HG03060 (cell line): ENCODE data around the gene SLC16A9.

Source experiments
- ATAC-seq: cut with Tn5 transposase; IDR thresholded peaks from one replicate; pipeline ENCODE4 v1.9.1; 2021; ENCODE audit warnings: low read depth, moderate number of reproducible peaks; ENCODE audit not compliant: unreplicated experiment

SLC16A9 gene

GRCh38 chr10:59631882-59632807 is 77.5 kb downstream of the SLC16A9 start:
- ATAC-seq = no peak

GRCh38 chr10:59631237-59631636 is 78.4 kb downstream of the SLC16A9 start:
- ATAC-seq = no peak

GRCh38 chr10:59628965-59629364 is 80.7 kb downstream of the SLC16A9 start:
- ATAC-seq = no peak

GRCh38 chr10:59628456-59628855 is 81.2 kb downstream of the SLC16A9 start:
- no peak for ATAC-seq

GRCh38 chr10:59627366-59628018 is 82.2 kb downstream of the SLC16A9 start:
- ATAC-seq = no peak

GRCh38 chr10:59626523-59626869 is 83.2 kb downstream of the SLC16A9 start:
- no peak for ATAC-seq

GRCh38 chr10:59625721-59626522 is 83.7 kb downstream of the SLC16A9 start:
- peak; percentile 77 for ATAC-seq

GRCh38 chr10:59624951-59625350 is 84.7 kb downstream of the SLC16A9 start:
- ATAC-seq = no peak

- no peak for ATAC-seq
Observed at GRCh38 chr10:59624136-59624535, 85.5 kb downstream of the SLC16A9 start.

GRCh38 chr10:59623133-59624121 is 86.2 kb downstream of the SLC16A9 start:
- no peak for ATAC-seq

GRCh38 chr10:59622320-59623132 is 87.1 kb downstream of the SLC16A9 start:
- ATAC-seq = no peak

GRCh38 chr10:59621771-59622170 is 87.9 kb downstream of the SLC16A9 start:
- no peak for ATAC-seq

- no peak for ATAC-seq
Observed at GRCh38 chr10:59618666-59619065, 91.0 kb downstream of the SLC16A9 start.

GRCh38 chr10:59617996-59618395 is 91.7 kb downstream of the SLC16A9 start:
- no peak for ATAC-seq

- no peak for ATAC-seq
Observed at GRCh38 chr10:59611048-59611447, 98.6 kb downstream of the SLC16A9 start.

GRCh38 chr10:59607970-59608369 is 101.7 kb downstream of the SLC16A9 start:
- no peak for ATAC-seq

- no peak for ATAC-seq
Observed at GRCh38 chr10:59606551-59606961, 103.1 kb downstream of the SLC16A9 start.

- no peak for ATAC-seq
Observed at GRCh38 chr10:59601985-59602384, 107.7 kb downstream of the SLC16A9 start.
